Suprapubic skin (tissue), 3 donors: Measurements from ENCODE around the gene RUNX1.

ENCODE experiments used
- CTCF ChIP-seq, 2 donors: fragments of 200-600 bp in 1 of 2; fragments of 450-650 bp in 1 of 2; sonication (generic) in 1 of 2; IDR thresholded peaks; one replicate each; pipeline ENCODE4 v1.5.1; 2016 to 2019; ENCODE audit warnings: antibody characterized with exemption in 2 of 2, mild to moderate bottlenecking in 1 of 2, moderate library complexity in 1 of 2
- POLR2AphosphoS5 ChIP-seq, 3 donors: sonication (generic); formaldehyde crosslinking; IDR thresholded peaks; one replicate each; pipeline ENCODE4 v1.6.1; 2017; ENCODE audit warnings: antibody characterized with exemption in 3 of 3

GRCh38 chr21:34991366-34991957, 57.6 kb downstream of the RUNX1 start:
- TF ChIP-seq CTCF (IDR thresholded peaks at IDR 0.05) (no peak), POLR2AphosphoS5 (IDR thresholded peaks at IDR 0.05) (no peak)
